H9 (cell line): ENCODE data around the gene ZNF578. TPM values are rescaled to one million over a fixed set of nuclear protein-coding genes. Genes with fewer than 3 reads are reported as not detected.

Source experiments
- DNase-seq: peaks from one replicate; pipeline ENCODE4 v3.0.0-alpha.2; 2017
- H2AFZ ChIP-seq: one replicate; pipeline ENCODE4 v1.6.1; 2013; ENCODE audit warnings: mild to moderate bottlenecking, low read length, control low read depth, moderate library complexity
- H2AK5ac ChIP-seq: 2 replicates; pipeline ENCODE4 v1.6.1; 2013; ENCODE audit warnings: low read length, control low read depth, mixed read lengths; ENCODE audit not compliant: insufficient read length
- H2BK120ac ChIP-seq: one replicate; pipeline ENCODE4 v1.6.1; 2013; ENCODE audit warnings: low read depth, mild to moderate bottlenecking, low read length, control low read depth, inconsistent platforms; ENCODE audit not compliant: poor library complexity, severe bottlenecking
- H2BK12ac ChIP-seq: 2 replicates; pipeline ENCODE4 v1.6.1; 2013; ENCODE audit warnings: low read length, control low read depth, mixed read lengths, low read depth; ENCODE audit not compliant: insufficient read length
- H2BK15ac ChIP-seq: 2 replicates; pipeline ENCODE4 v1.6.1; 2013; ENCODE audit warnings: low read depth, low read length, control low read depth
- H2BK20ac ChIP-seq: one replicate; pipeline ENCODE4 v1.6.1; 2013; ENCODE audit warnings: low read depth, mild to moderate bottlenecking, low read length, control low read depth, inconsistent platforms; ENCODE audit not compliant: poor library complexity, severe bottlenecking
- H2BK5ac ChIP-seq: 2 replicates; pipeline ENCODE4 v1.6.1; 2013; ENCODE audit warnings: low read length, control low read depth, mixed read lengths; ENCODE audit not compliant: insufficient read length
- H3K14ac ChIP-seq: 2 replicates; pipeline ENCODE4 v1.6.1; 2013; ENCODE audit warnings: low read length, control low read depth; ENCODE audit not compliant: insufficient read depth
- H3K18ac ChIP-seq: 2 replicates; pipeline ENCODE4 v1.6.1; 2013; ENCODE audit warnings: low read depth, mild to moderate bottlenecking, mixed read lengths, low read length, control low read depth; ENCODE audit not compliant: insufficient read length
- H3K23ac ChIP-seq: 2 replicates; pipeline ENCODE4 v1.6.1; 2013; ENCODE audit warnings: low read length, control low read depth, mixed read lengths, low read depth; ENCODE audit not compliant: insufficient read length
- H3K23me2 ChIP-seq: 2 replicates; pipeline ENCODE4 v1.6.1; 2013; ENCODE audit warnings: low read depth, mild to moderate bottlenecking, mixed read lengths, low read length, control low read depth; ENCODE audit not compliant: insufficient read length, poor library complexity, severe bottlenecking
- H3K27ac ChIP-seq: 2 replicates; pipeline ENCODE4 v1.5.1; 2013; ENCODE audit warnings: low read length, control low read depth, mixed read lengths, low read depth; ENCODE audit not compliant: insufficient read length
- H3K27me3 ChIP-seq: 2 replicates; pipeline ENCODE4 v1.6.1; 2013; ENCODE audit warnings: low read length, control low read depth, inconsistent platforms; ENCODE audit not compliant: insufficient read depth
- H3K4ac ChIP-seq: 2 replicates; pipeline ENCODE4 v1.6.1; 2013; ENCODE audit warnings: low read depth, mild to moderate bottlenecking, control low read depth, inconsistent platforms, low read length, moderate library complexity
- H3K4me1 ChIP-seq: 2 replicates; pipeline ENCODE4 v1.6.1; 2013; ENCODE audit warnings: low read length, control low read depth, inconsistent platforms; ENCODE audit not compliant: insufficient read depth
- H3K4me2 ChIP-seq: 2 replicates; pipeline ENCODE4 v1.6.1; 2013; ENCODE audit warnings: low read length, control low read depth, mixed read lengths; ENCODE audit not compliant: insufficient read length, insufficient read depth
- H3K56ac ChIP-seq: 2 replicates; pipeline ENCODE4 v1.6.1; 2013; ENCODE audit warnings: low read depth, mild to moderate bottlenecking, mixed read lengths, low read length, control low read depth; ENCODE audit not compliant: insufficient read length
- H3K79me1 ChIP-seq: 2 replicates; pipeline ENCODE4 v1.6.1; 2013; ENCODE audit warnings: low read depth, mild to moderate bottlenecking, moderate library complexity, low read length, control low read depth, inconsistent platforms; ENCODE audit not compliant: insufficient read depth, poor library complexity, severe bottlenecking
- H3K79me2 ChIP-seq: 2 replicates; pipeline ENCODE4 v1.6.1; 2013; ENCODE audit warnings: low read length, control low read depth, inconsistent platforms; ENCODE audit not compliant: insufficient read depth
- H3K9ac ChIP-seq: 2 replicates; pipeline ENCODE4 v1.6.1; 2013; ENCODE audit warnings: low read length, control low read depth, mixed read lengths; ENCODE audit not compliant: insufficient read length; ENCODE audit errors: extremely low read depth
- H3K9me3 ChIP-seq: one replicate; pipeline ENCODE4 v1.6.1; 2013; ENCODE audit warnings: low read depth, low read length, inconsistent platforms; ENCODE audit not compliant: control insufficient read depth
- H3T11ph ChIP-seq: one replicate; pipeline ENCODE4 v1.6.1; 2013; ENCODE audit warnings: mild to moderate bottlenecking, low read length, control low read depth, inconsistent platforms
- H4K20me1 ChIP-seq: one replicate; pipeline ENCODE4 v1.6.1; 2013; ENCODE audit not compliant: control insufficient read depth, insufficient read length, insufficient read depth
- H4K5ac ChIP-seq: 2 replicates; pipeline ENCODE4 v1.6.1; 2013; ENCODE audit warnings: low read depth, mild to moderate bottlenecking, mixed read lengths, low read length, control low read depth; ENCODE audit not compliant: insufficient read length
- H4K8ac ChIP-seq: replicated peaks from 2 replicates; pipeline ENCODE4 v1.6.1; 2013; ENCODE audit warnings: low read length, control low read depth, mixed read lengths, low read depth; ENCODE audit not compliant: insufficient read length
- H4K91ac ChIP-seq: 2 replicates; pipeline ENCODE4 v1.6.1; 2013; ENCODE audit warnings: low read depth, mild to moderate bottlenecking, moderate library complexity, mixed read lengths, low read length, control low read depth; ENCODE audit not compliant: insufficient read length
- H3K27ac Mint-ChIP-seq, 3 experiments: 2 replicates in 2 of 3; 3 replicates in 1 of 3; pipeline ENCODE4 v1.8.0; 2020 to 2021; ENCODE audit warnings: mixed read lengths in 3 of 3, mild to moderate bottlenecking in 1 of 3, moderate library complexity in 1 of 3
- H3K27me3 Mint-ChIP-seq: 2 replicates; pipeline ENCODE4 v1.8.0; 2021; ENCODE audit warnings: low read depth, mild to moderate bottlenecking, moderate library complexity, mixed read lengths
- H3K36me3 Mint-ChIP-seq, 3 experiments: 2 replicates in 2 of 3; 3 replicates in 1 of 3; pipeline ENCODE4 v1.8.0; 2020 to 2021; ENCODE audit warnings: low read depth in 3 of 3, mixed read lengths in 3 of 3; ENCODE audit not compliant: insufficient read depth in 1 of 3
- H3K4me1 Mint-ChIP-seq, 2 experiments: 2 replicates each; pipeline ENCODE4 v1.8.0; 2020; ENCODE audit warnings: mixed read lengths in 2 of 2
- H3K4me3 Mint-ChIP-seq, 2 experiments: 2 replicates in 1 of 2; 3 replicates in 1 of 2; pipeline ENCODE4 v1.8.0; 2020 to 2021; ENCODE audit warnings: mild to moderate bottlenecking in 2 of 2, mixed read lengths in 2 of 2, moderate library complexity in 1 of 2
- H3K9me3 Mint-ChIP-seq, 2 experiments: 2 replicates in 1 of 2; 3 replicates in 1 of 2; pipeline ENCODE4 v1.8.0; 2020; ENCODE audit warnings: mild to moderate bottlenecking in 2 of 2, mixed read lengths in 2 of 2, moderate library complexity in 1 of 2
- CTCF ChIP-seq: fragments of 200-600 bp; sonication (generic); conservative IDR thresholded peaks from 3 replicates; pipeline ENCODE4 v1.8.0; 2021; ENCODE audit warnings: antibody characterized with exemption, mild to moderate bottlenecking
- WGBS: extraction: QIAGEN DNeasy Blood & Tissue Kit; methylation state at CpG from one replicate; pipeline ENCODE4 v1.1.7; 2013; ENCODE audit warnings: missing lambda C conversion rate, low lambda C conversion rate, mixed read lengths; ENCODE audit not compliant: insufficient read length; ENCODE audit errors: extremely low coverage; 5-methylcytosine and 5-hydroxymethylcytosine counted together
- total RNA-seq: library from RNA; stranded (reverse); gene quantifications from 2 replicates; pipeline ENCODE4 v1.2.1, GENCODE V29; 2021

Gene ZNF578
- total RNA-seq, 1 experiment from 2014 or later: 5.3 TPM

- no peak overlapping the region for H2BK5ac ChIP-seq
- H2AFZ ChIP-seq: peak overlapping the region; percentile 75
Measured at GRCh38 chr19:52535771-52536447, 82.6 kb downstream of the ZNF578 start.

More at GRCh38 chr19:52535771-52536447, 82.6 kb downstream of the ZNF578 start:
- no CpG with 5 or more reads among the region's 50 CpGs for WGBS
- Mint-ChIP-seq H3K4me1 (peaks cover 16 to 17% of the 10 kb centered on the region in 2 experiments), H3K27me3 (peaks cover 8% of the 10 kb centered on the region), H3K9me3 (no peaks in the 10 kb centered on the region), H3K36me3 (peaks cover 0 to 22% (median 0%) of the 10 kb centered on the region in 3 experiments; a peak in 3 of 7 replicates), H3K4me3 (peak overlapping the region; percentile 83 to 88), H3K27ac (peak overlapping the region in 2 of 3 experiments; percentile 91 to 96; a peak in 4 of 7 replicates)
- H4K20me1 ChIP-seq: no peaks in the 10 kb centered on the region
- no peak overlapping the region for H3K23ac ChIP-seq
- H4K5ac ChIP-seq: no peak overlapping the region
- no peak overlapping the region for H3K56ac ChIP-seq
- no peaks in the 10 kb centered on the region for H3K27me3 ChIP-seq
- no peak overlapping the region for H2AK5ac ChIP-seq
- no peak overlapping the region for H2BK120ac ChIP-seq
- H3K18ac ChIP-seq: peak overlapping the region; percentile 57
- H4K91ac ChIP-seq: no peak overlapping the region
- DNase-seq: peak; percentile 93
- H3K79me2 ChIP-seq: no peaks in the 10 kb centered on the region
- no peak overlapping the region for H2BK12ac ChIP-seq
- no peak overlapping the region for H3K27ac ChIP-seq
- peak overlapping the region; percentile 82 for H3K9ac ChIP-seq
- H3K14ac ChIP-seq: peak overlapping the region; percentile 87
- no peak overlapping the region for H3K4ac ChIP-seq
- peaks cover 15% of the 10 kb centered on the region for H3K23me2 ChIP-seq
- H3K9me3 ChIP-seq: no peaks in the 10 kb centered on the region
- H4K8ac ChIP-seq: no peak overlapping the region
- no peaks in the 10 kb centered on the region; the same call in 1 of the 2 replicates for H3K4me1 ChIP-seq
- H3K4me2 ChIP-seq: peak overlapping the region; percentile 71
- no peaks in the 10 kb centered on the region for H3K79me1 ChIP-seq
- TF ChIP-seq CTCF: no peak; the same call in 2 of the 3 replicates
- H2BK20ac ChIP-seq: no peak overlapping the region
- H3T11ph ChIP-seq: no peak overlapping the region
- H2BK15ac ChIP-seq: no peak overlapping the region
